GM20000 (cell line): Measurements from ENCODE around the gene SF3B3.

Experiments used
- DNase-seq: peaks from one replicate; pipeline ENCODE4 v3.0.0; 2012; ENCODE audit warnings: low spot score
- CTCF ChIP-seq: IDR thresholded peaks from 2 replicates; pipeline ENCODE4 v1.5.1; 2012; ENCODE audit warnings: mild to moderate bottlenecking, control low read depth; ENCODE audit errors: extremely low read depth, missing control alignments

SF3B3 gene

GRCh38 chr16:70591615-70592014 lies 68.0 kb downstream of the SF3B3 start:
- no peak for DNase-seq
- TF ChIP-seq CTCF: no peak

GRCh38 chr16:70592106-70592571 lies 68.5 kb downstream of the SF3B3 start:
- TF ChIP-seq CTCF: no peak
- no peak for DNase-seq

- no peak for DNase-seq
- TF ChIP-seq CTCF: no peak
These were observed 69.9 kb downstream of the SF3B3 start for GRCh38 chr16:70593544-70593943.

- no peak for TF ChIP-seq CTCF
- no peak for DNase-seq
These were observed 71.0 kb downstream of the SF3B3 start for GRCh38 chr16:70594569-70594968.

- no peak for DNase-seq
- TF ChIP-seq CTCF: no peak
These were observed 73.7 kb downstream of the SF3B3 start for GRCh38 chr16:70597135-70597835.

GRCh38 chr16:70598937-70599503 lies 75.4 kb downstream of the SF3B3 start:
- no peak for TF ChIP-seq CTCF
- DNase-seq: no peak

GRCh38 chr16:70600730-70601129 lies 77.1 kb downstream of the SF3B3 start:
- no peak for DNase-seq
- no peak for TF ChIP-seq CTCF
